ENCODE results near the gene OAS1.

Gene OAS1

GRCh38 chr12:112961536-112961935 lies 54.8 kb downstream of the OAS1 start:
- TF ChIP-seq ZFX (IDR thresholded peaks at IDR 0.05; ENCODE audit: borderline replicate concordance): no peak
- TF ChIP-seq, protein P1, sequence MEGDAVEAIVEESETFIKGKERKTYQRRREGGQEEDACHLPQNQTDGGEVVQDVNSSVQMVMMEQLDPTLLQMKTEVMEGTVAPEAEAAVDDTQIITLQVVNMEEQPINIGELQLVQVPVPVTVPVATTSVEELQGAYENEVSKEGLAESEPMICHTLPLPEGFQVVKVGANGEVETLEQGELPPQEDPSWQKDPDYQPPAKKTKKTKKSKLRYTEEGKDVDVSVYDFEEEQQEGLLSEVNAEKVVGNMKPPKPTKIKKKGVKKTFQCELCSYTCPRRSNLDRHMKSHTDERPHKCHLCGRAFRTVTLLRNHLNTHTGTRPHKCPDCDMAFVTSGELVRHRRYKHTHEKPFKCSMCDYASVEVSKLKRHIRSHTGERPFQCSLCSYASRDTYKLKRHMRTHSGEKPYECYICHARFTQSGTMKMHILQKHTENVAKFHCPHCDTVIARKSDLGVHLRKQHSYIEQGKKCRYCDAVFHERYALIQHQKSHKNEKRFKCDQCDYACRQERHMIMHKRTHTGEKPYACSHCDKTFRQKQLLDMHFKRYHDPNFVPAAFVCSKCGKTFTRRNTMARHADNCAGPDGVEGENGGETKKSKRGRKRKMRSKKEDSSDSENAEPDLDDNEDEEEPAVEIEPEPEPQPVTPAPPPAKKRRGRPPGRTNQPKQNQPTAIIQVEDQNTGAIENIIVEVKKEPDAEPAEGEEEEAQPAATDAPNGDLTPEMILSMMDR (IDR thresholded peaks at IDR 0.05): no peak

DNA sequence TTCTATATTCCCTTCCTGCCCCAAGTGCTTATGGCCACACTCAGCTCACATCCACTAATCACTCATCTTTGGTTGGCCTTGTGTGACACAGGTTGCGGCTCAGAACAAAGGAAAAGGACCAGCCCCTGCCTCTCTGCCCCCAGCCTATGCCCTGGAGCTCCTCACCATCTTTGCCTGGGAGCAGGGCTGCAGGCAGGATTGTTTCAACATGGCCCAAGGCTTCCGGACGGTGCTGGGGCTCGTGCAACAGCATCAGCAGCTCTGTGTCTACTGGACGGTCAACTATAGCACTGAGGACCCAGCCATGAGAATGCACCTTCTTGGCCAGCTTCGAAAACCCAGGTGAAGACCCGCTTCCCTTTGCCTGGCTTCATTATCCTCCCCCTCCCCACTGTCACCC lies 55.8 kb downstream of the OAS1 start:
- H3K27ac ChIP-seq: no peak overlapping the region
- TF ChIP-seq, protein P1 (IDR thresholded peaks at IDR 0.05): no peak
- TF ChIP-seq ZFX (IDR thresholded peaks at IDR 0.05; ENCODE audit: borderline replicate concordance): no peak

More at GRCh38 chr12:112961536-112961935, 54.8 kb downstream of the OAS1 start:
- no peak overlapping the region for H3K27ac ChIP-seq

GRCh38 chr12:112963227-112963861 lies 56.6 kb downstream of the OAS1 start:
- H3K27ac ChIP-seq: no peak overlapping the region
- TF ChIP-seq, protein P1 (IDR thresholded peaks at IDR 0.05): no peak
- no peak for TF ChIP-seq ZFX (IDR thresholded peaks at IDR 0.05; ENCODE audit: borderline replicate concordance)

GRCh38 chr12:112964067-112964670 lies 57.4 kb downstream of the OAS1 start:
- TF ChIP-seq, protein P1 (IDR thresholded peaks at IDR 0.05): no peak
- no peak for TF ChIP-seq ZFX (IDR thresholded peaks at IDR 0.05; ENCODE audit: borderline replicate concordance)

DNA sequence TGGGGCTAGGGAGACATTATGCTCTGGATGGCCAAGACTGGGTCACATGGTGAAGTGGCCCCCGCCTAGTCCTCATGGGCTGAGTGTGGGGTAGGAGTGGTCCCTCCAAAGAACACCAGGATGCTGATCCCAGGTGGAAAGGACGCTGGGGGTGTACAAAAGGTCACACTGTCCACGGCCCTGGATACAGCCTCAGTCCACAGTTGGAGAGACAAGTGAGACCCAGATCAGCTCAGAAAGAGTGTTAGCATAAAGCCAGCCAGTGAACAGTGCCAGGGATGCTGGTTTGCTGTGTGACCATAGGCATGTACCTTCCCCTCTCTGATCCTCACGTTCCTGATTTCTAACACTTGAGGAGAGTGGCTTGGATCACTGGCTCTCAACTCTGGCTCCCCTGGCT lies 58.2 kb downstream of the OAS1 start:
- no peak overlapping the region for H3K27ac ChIP-seq
- TF ChIP-seq, protein P1 (IDR thresholded peaks at IDR 0.05): no peak
- TF ChIP-seq ZFX (IDR thresholded peaks at IDR 0.05; ENCODE audit: borderline replicate concordance): no peak

More at GRCh38 chr12:112964067-112964670, 57.4 kb downstream of the OAS1 start:
- H3K27ac ChIP-seq: no peak overlapping the region

DNA sequence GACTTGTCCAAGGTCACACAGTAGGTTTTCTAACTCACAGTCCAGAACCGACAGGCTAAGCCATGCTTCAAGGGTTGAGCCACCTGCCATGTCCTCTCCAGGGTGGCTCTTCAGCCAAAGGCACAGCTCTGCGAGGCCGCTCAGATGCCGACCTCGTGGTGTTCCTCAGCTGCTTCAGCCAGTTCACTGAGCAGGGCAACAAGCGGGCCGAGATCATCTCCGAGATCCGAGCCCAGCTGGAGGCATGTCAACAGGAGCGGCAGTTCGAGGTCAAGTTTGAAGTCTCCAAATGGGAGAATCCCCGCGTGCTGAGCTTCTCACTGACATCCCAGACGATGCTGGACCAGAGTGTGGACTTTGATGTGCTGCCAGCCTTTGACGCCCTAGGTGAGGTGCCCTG lies 58.9 kb downstream of the OAS1 start:
- no peak for TF ChIP-seq ZFX (IDR thresholded peaks at IDR 0.05; ENCODE audit: borderline replicate concordance)
- TF ChIP-seq, protein P1 (IDR thresholded peaks at IDR 0.05): no peak

DNA sequence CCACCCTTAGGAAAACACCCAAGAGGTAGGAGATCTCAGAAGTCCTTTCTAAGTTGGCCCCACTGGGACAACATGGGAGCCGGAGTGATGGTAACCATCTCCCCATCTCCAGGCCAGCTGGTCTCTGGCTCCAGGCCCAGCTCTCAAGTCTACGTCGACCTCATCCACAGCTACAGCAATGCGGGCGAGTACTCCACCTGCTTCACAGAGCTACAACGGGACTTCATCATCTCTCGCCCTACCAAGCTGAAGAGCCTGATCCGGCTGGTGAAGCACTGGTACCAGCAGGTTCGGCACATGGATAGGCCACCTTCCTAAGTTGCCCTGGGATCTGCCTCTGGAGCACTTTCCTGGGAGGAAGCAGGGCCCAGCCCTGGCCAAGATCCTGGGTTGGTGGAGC lies 60.5 kb downstream of the OAS1 start:
- TF ChIP-seq ZFX (IDR thresholded peaks at IDR 0.05; ENCODE audit: borderline replicate concordance): no peak
- TF ChIP-seq, protein P1 (IDR thresholded peaks at IDR 0.05): no peak
- no peak overlapping the region for H3K27ac ChIP-seq

More for the DNA sequence above, 58.9 kb downstream of the OAS1 start:
- no peak overlapping the region for H3K27ac ChIP-seq

Measured in 22Rv1 (cell line).